22Rv1 (cell line): ENCODE data around the gene GOLPH3L.

Source experiments
- CTCF ChIP-seq: fragments of 450-650 bp; IDR thresholded peaks from 2 replicates; pipeline ENCODE4 v1.5.1; 2017; ENCODE audit warnings: mild to moderate bottlenecking
- ZFX ChIP-seq: fragments of 450-650 bp; IDR thresholded peaks from 2 replicates; pipeline ENCODE4 v1.6.1; 2017; ENCODE audit warnings: antibody characterized with exemption, borderline replicate concordance

GRCh38 chr1:150629115-150629928 lies 67.6 kb downstream of the GOLPH3L start, which contains the start of gene ENSA:
- TF ChIP-seq CTCF = no peak; the same call in 1 of the 2 replicates
- TF ChIP-seq ZFX = no peak
